Keratinocyte (primary cell): ENCODE measurements around the gene ABCA3. TPM values are rescaled to one million over a fixed set of nuclear protein-coding genes. Genes with fewer than 3 reads are reported as not detected.

Experiments used
- DNase-seq: peaks from one replicate; pipeline ENCODE4 v3.0.0-alpha.2; 2011; ENCODE audit warnings: low read depth, missing footprints, low spot score
- FAIRE-seq: peaks from 2 replicates; lab custom pipeline; 2011; peaks lifted over from hg19 to GRCh38; lab: Jason Lieb, UNC
- H2AFZ ChIP-seq: 2 replicates; pipeline ENCODE4 v1.6.0; 2012; ENCODE audit warnings: low read length, control low read depth, inconsistent platforms; ENCODE audit not compliant: control insufficient read depth
- H3K27ac ChIP-seq: 2 replicates; pipeline ENCODE4 v1.5.1; 2011; ENCODE audit warnings: low read length; ENCODE audit not compliant: control insufficient read depth, insufficient read depth
- H3K27me3 ChIP-seq: 3 replicates; pipeline ENCODE4 v1.6.0; 2011; ENCODE audit warnings: low read length; ENCODE audit not compliant: control insufficient read depth, insufficient read depth; ENCODE audit errors: extremely low read depth
- H3K36me3 ChIP-seq, 2 experiments: 2 replicates in 1 of 2; 3 replicates in 1 of 2; pipeline ENCODE4 v1.5.1; 2011; ENCODE audit warnings: low read length in 2 of 2, mild to moderate bottlenecking in 1 of 2; ENCODE audit not compliant: control insufficient read depth in 2 of 2, insufficient read depth in 2 of 2; ENCODE audit errors: extremely low read depth in 1 of 2
- H3K4me1 ChIP-seq: 3 replicates; pipeline ENCODE4 v1.5.1; 2011; ENCODE audit warnings: low read length; ENCODE audit not compliant: control insufficient read depth, insufficient read depth; ENCODE audit errors: extremely low read depth
- H3K4me2 ChIP-seq: 3 replicates; pipeline ENCODE4 v1.6.0; 2011; ENCODE audit warnings: low read depth, low read length; ENCODE audit not compliant: control insufficient read depth, insufficient read depth; ENCODE audit errors: extremely low read depth
- H3K4me3 ChIP-seq, 3 experiments: fragments of 200-600 bp in 1 of 3; sonication (generic) in 1 of 3; 2 replicates in 2 of 3; 3 replicates in 1 of 3; pipeline ENCODE4 v1.5.1; 2011 to 2016; ENCODE audit warnings: low read length in 3 of 3, mild to moderate bottlenecking in 3 of 3, control low read depth in 2 of 3, inconsistent platforms in 1 of 3, low read depth in 1 of 3, mixed read lengths in 1 of 3, mixed run types in 1 of 3, moderate library complexity in 1 of 3; ENCODE audit not compliant: control insufficient read depth in 2 of 3, insufficient read depth in 2 of 3; ENCODE audit errors: extremely low read depth in 1 of 3
- H3K79me2 ChIP-seq: 2 replicates; pipeline ENCODE4 v1.6.0; 2012; ENCODE audit warnings: low read length; ENCODE audit not compliant: control insufficient read depth, insufficient read depth
- H3K9ac ChIP-seq: 3 replicates; pipeline ENCODE4 v1.6.0; 2011; ENCODE audit warnings: low read length; ENCODE audit not compliant: control insufficient read depth, insufficient read depth; ENCODE audit errors: extremely low read depth
- H3K9me1 ChIP-seq: 3 replicates; pipeline ENCODE4 v1.6.0; 2011; ENCODE audit warnings: low read length; ENCODE audit not compliant: control insufficient read depth, insufficient read depth; ENCODE audit errors: extremely low read depth
- H3K9me3 ChIP-seq: 2 replicates; pipeline ENCODE4 v1.5.1; 2012; ENCODE audit warnings: low read depth, low read length; ENCODE audit not compliant: control insufficient read depth
- H4K20me1 ChIP-seq: 3 replicates; pipeline ENCODE4 v1.6.0; 2011; ENCODE audit warnings: low read length; ENCODE audit not compliant: control insufficient read depth, insufficient read depth; ENCODE audit errors: extremely low read depth
- EZH2 ChIP-seq: IDR thresholded peaks from one replicate; pipeline ENCODE4 v1.6.1; 2012; ENCODE audit warnings: inconsistent platforms, mild to moderate bottlenecking, low read length, moderate library complexity
- dilution Hi-C: fragments of 300-500 bp; cut with MboI; formaldehyde crosslinking; loops from one replicate; pipeline ENCODE4 v1.7.0; 2020; ENCODE audit warnings: low sequenced_read_pairs; ENCODE audit not compliant: extremely low pct_ligation_motif_present
- polyA plus RNA-seq, 5 experiments: library from polyadenylated mRNA; depleted of rRNA in 3 of 5; stranded (reverse) in 3 of 5; stranded (forward) in 1 of 5; unstranded in 1 of 5; fragments of >200 nt; gene quantifications; 1 replicate in 1 of 5; 2 replicates in 3 of 5; 3 replicates in 1 of 5; pipeline versions ENCODE4 v1.2.1 to v1.2.3, GENCODE V29; 2011 to 2012; ENCODE audit warnings: missing spikeins in 2 of 5, low read depth in 1 of 5, low replicate concordance in 1 of 5
- TF ChIP-seq, protein P1 (sequence below), 3 experiments: IDR thresholded peaks in 1 of 3; conservative IDR thresholded peaks in 1 of 3; optimal IDR thresholded peaks in 1 of 3; 2 replicates in 2 of 3; 3 replicates in 1 of 3; pipeline versions ENCODE3 to v1.5.1; 2011; ENCODE audit warnings: low read length in 3 of 3, mild to moderate bottlenecking in 3 of 3, moderate library complexity in 2 of 3, control low read depth in 1 of 3, inconsistent platforms in 1 of 3; ENCODE audit not compliant: insufficient read depth in 2 of 3; ENCODE audit errors: extremely low read depth in 1 of 3

ABCA3 gene
- polyA plus RNA-seq, 1 donor (not counting 4 experiments of a cell fraction or from before 2014, with no cell fraction given) = 0.08 TPM

- Histone ChIP-seq H3K9ac (no peak overlapping the region), H2AFZ (no peak overlapping the region), H3K36me3 (no peaks in the 10 kb centered on the region), H3K9me3 (no peaks in the 10 kb centered on the region), H3K4me2 (no peak overlapping the region), H3K4me1 (no peaks in the 10 kb centered on the region), H3K27ac (no peak overlapping the region), H4K20me1 (no peaks in the 10 kb centered on the region), H3K27me3 (no peaks in the 10 kb centered on the region), H3K9me1 (no peaks in the 10 kb centered on the region), H3K79me2 (no peaks in the 10 kb centered on the region), H3K4me3 (no peak overlapping the region)
- no peak for TF ChIP-seq EZH2
- TF ChIP-seq, protein P1, sequence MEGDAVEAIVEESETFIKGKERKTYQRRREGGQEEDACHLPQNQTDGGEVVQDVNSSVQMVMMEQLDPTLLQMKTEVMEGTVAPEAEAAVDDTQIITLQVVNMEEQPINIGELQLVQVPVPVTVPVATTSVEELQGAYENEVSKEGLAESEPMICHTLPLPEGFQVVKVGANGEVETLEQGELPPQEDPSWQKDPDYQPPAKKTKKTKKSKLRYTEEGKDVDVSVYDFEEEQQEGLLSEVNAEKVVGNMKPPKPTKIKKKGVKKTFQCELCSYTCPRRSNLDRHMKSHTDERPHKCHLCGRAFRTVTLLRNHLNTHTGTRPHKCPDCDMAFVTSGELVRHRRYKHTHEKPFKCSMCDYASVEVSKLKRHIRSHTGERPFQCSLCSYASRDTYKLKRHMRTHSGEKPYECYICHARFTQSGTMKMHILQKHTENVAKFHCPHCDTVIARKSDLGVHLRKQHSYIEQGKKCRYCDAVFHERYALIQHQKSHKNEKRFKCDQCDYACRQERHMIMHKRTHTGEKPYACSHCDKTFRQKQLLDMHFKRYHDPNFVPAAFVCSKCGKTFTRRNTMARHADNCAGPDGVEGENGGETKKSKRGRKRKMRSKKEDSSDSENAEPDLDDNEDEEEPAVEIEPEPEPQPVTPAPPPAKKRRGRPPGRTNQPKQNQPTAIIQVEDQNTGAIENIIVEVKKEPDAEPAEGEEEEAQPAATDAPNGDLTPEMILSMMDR (optimal IDR thresholded peaks at IDR 0.05 in 1 of 3, IDR thresholded peaks at IDR 0.05 in 1 of 3, conservative IDR thresholded peaks at IDR 0.05 in 1 of 3; ENCODE audit: extremely low read depth in 1 of 3, insufficient read depth in 2 of 3, low read length in 3 of 3) = no peak
- no peak for DNase-seq
- dilution Hi-C loops = no loop called here
- no peak for FAIRE-seq
Observed at GRCh38 chr16:2278956-2279800, 61.4 kb downstream of the ABCA3 start.

GRCh38 chr16:2278272-2278608 lies 62.3 kb downstream of the ABCA3 start:
- no peaks in the 10 kb centered on the region for H3K9me1 ChIP-seq

More at GRCh38 chr16:2278272-2278608, 62.3 kb downstream of the ABCA3 start:
- Histone ChIP-seq H3K4me3 (no peak overlapping the region), H2AFZ (no peak overlapping the region), H3K36me3 (no peaks in the 10 kb centered on the region), H3K9ac (no peak overlapping the region), H3K27me3 (no peaks in the 10 kb centered on the region), H4K20me1 (no peaks in the 10 kb centered on the region), H3K27ac (no peak overlapping the region), H3K4me1 (no peaks in the 10 kb centered on the region), H3K4me2 (no peak overlapping the region), H3K79me2 (no peaks in the 10 kb centered on the region), H3K9me3 (no peaks in the 10 kb centered on the region)
- DNase-seq (no peak), FAIRE-seq (no peak)
- no peak for TF ChIP-seq EZH2
- TF ChIP-seq, protein P1 (optimal IDR thresholded peaks at IDR 0.05 in 1 of 3, IDR thresholded peaks at IDR 0.05 in 1 of 3, conservative IDR thresholded peaks at IDR 0.05 in 1 of 3; ENCODE audit: extremely low read depth in 1 of 3, insufficient read depth in 2 of 3, low read length in 3 of 3) = peak in 2 of 3 experiments; percentile 17 to 26
- dilution Hi-C loops = no loop called here
